KOPT-K1 (cell line): ENCODE measurements around the gene PTGDR2.

Experiments used
- H3K27ac ChIP-seq: fragments of 200-600 bp; sonication (generic); 2 replicates; pipeline ENCODE4 v1.5.1; 2016; ENCODE audit warnings: antibody characterized with exemption, mild to moderate bottlenecking, low read depth, low read length; ENCODE audit not compliant: poor library complexity, severe bottlenecking
- H3K36me3 ChIP-seq: fragments of 200-600 bp; sonication (generic); 2 replicates; pipeline ENCODE4 v1.5.1; 2017; ENCODE audit warnings: antibody characterized with exemption, mild to moderate bottlenecking, low read length, moderate library complexity; ENCODE audit not compliant: insufficient read depth
- H3K9me3 ChIP-seq: fragments of 200-600 bp; sonication (generic); 2 replicates; pipeline ENCODE4 v1.5.1; 2017; ENCODE audit warnings: antibody characterized with exemption, low read length, mild to moderate bottlenecking; ENCODE audit not compliant: insufficient read depth, poor library complexity, severe bottlenecking

Gene PTGDR2

GRCh38 chr11:60821827-60822599, 33.7 kb downstream of the PTGDR2 start:
- Histone ChIP-seq H3K27ac (peak overlapping the region; percentile 46), H3K9me3 (peaks cover 6% of the 10 kb centered on the region), H3K36me3 (no peaks in the 10 kb centered on the region)

- peaks cover 14% of the 10 kb centered on the region for H3K9me3 ChIP-seq
- H3K36me3 ChIP-seq: no peaks in the 10 kb centered on the region
- no peak overlapping the region for H3K27ac ChIP-seq
These were observed 37.7 kb downstream of the PTGDR2 start for GRCh38 chr11:60818057-60818456.

GRCh38 chr11:60816590-60817157, 39.1 kb downstream of the PTGDR2 start:
- Histone ChIP-seq H3K27ac (no peak overlapping the region), H3K9me3 (peaks cover 14% of the 10 kb centered on the region), H3K36me3 (no peaks in the 10 kb centered on the region)

DNA sequence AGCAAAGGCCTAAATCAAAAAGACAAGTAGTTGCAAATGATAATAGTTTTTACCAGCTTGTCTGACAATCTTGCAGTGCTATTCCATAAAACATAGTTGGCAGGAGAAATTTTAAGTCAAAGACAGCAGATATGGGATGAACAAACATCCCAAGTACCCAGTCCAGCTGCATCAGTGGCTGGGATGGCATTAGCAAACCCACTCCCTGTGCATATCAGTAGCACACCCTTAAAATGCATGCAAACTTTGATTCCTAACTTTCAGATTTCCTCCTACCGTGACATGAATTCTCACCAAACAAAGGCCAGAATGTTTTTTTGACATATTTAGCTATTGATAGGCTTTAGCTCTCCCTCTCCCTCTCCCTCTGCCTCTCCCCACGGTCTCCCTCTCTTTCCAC, 41.6 kb downstream of the PTGDR2 start:
- no peak overlapping the region for H3K27ac ChIP-seq
- H3K9me3 ChIP-seq: peaks cover 14% of the 10 kb centered on the region
- no peaks in the 10 kb centered on the region for H3K36me3 ChIP-seq

- Histone ChIP-seq H3K9me3 (peaks cover 14% of the 10 kb centered on the region), H3K27ac (no peak overlapping the region), H3K36me3 (no peaks in the 10 kb centered on the region)
These were observed 42.4 kb downstream of the PTGDR2 start for GRCh38 chr11:60813324-60813723.

DNA sequence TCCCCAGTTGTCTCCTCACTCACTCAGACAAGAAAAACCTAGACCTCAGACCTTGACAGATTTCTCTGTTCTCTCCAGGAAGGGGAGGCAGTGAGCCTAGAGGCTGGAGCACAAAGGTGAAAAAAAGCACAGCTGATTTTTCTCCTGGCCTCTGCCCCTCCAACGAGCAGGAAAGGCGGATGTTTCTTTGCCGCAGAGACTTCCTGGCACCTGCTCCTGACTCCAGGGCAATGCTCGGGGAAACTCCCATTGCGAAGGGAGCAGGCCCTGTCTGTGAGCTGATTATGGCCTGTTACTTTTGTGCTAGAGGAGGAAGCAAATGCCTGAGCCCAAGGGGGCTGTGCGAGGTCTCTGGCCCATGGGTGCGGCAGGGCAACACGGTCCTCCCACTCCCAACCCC, 45.2 kb downstream of the PTGDR2 start:
- Histone ChIP-seq H3K9me3 (no peaks in the 10 kb centered on the region), H3K27ac (no peak overlapping the region), H3K36me3 (no peaks in the 10 kb centered on the region)

DNA sequence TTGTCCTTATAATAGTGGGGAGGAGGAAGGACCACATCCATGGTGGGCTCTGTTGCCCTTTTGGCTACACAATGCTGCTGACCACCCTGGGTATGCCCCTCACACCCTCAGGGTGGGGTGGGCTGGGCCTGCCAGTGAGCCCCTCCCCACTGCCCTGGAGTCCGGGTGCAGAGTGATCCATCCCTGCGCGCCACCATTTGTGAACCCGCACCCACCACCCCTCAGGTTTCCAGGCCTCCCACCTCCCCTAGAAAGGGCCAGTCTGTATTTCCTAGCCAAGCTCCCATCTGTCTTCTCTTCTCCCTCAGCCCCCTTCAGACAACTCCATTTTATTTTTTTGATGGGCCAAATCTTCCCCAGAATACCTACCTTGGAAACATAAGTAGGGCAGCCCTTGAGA, 45.6 kb downstream of the PTGDR2 start:
- no peak overlapping the region for H3K27ac ChIP-seq
- no peaks in the 10 kb centered on the region for H3K36me3 ChIP-seq
- H3K9me3 ChIP-seq: no peaks in the 10 kb centered on the region

- Histone ChIP-seq H3K27ac (no peak overlapping the region), H3K36me3 (no peaks in the 10 kb centered on the region), H3K9me3 (no peaks in the 10 kb centered on the region)
These were observed 46.1 kb downstream of the PTGDR2 start for GRCh38 chr11:60809691-60810090.

DNA sequence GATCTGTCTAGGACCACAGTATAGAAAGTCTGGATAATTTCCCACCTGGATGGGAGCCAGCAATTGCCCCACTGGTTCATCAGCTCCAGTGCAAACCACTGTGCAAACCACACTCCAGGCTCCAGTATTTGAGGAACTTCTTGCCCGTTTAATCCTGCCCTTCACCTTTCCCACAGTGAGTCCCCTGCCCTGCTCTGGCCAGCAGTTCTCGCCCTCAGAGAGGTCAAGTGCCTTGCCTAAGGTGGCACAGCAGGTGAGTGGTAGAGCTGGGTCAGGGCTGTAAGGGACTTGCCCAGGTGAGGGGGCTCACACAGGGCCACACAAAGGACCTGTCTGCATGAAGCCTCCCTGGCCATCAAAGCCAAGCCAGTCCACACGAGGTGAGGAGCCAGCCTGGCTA, 46.5 kb downstream of the PTGDR2 start:
- no peak overlapping the region for H3K27ac ChIP-seq
- no peaks in the 10 kb centered on the region for H3K36me3 ChIP-seq
- no peaks in the 10 kb centered on the region for H3K9me3 ChIP-seq

GRCh38 chr11:60803273-60803936, 52.3 kb downstream of the PTGDR2 start:
- Histone ChIP-seq H3K36me3 (no peaks in the 10 kb centered on the region), H3K27ac (no peak overlapping the region), H3K9me3 (no peaks in the 10 kb centered on the region)

GRCh38 chr11:60801194-60801593, 54.6 kb downstream of the PTGDR2 start:
- no peaks in the 10 kb centered on the region for H3K36me3 ChIP-seq
- H3K9me3 ChIP-seq: no peaks in the 10 kb centered on the region
- no peak overlapping the region for H3K27ac ChIP-seq
